ENCODE data around the gene PTPRD. TPM values are rescaled to one million over a fixed set of nuclear protein-coding genes. Genes with fewer than 3 reads are reported as not detected.

Gene PTPRD
- total and polyA plus RNA-seq, 2 donors (not counting 1 experiment from before 2014, with no cell fraction given), result 0.35 to 4.8 TPM

GRCh38 chr9:8371686-8372085 lies 2241.1 kb downstream of the PTPRD start:
- H3K4me3 ChIP-seq (replicated peaks in 1 of 4; ENCODE audit: control extremely low read depth in 1 of 4, insufficient read depth in 1 of 4, low read depth in 3 of 4, low read length in 4 of 4), result no peak overlapping the region
- no peaks in the 10 kb centered on the region for H3K4me1 ChIP-seq (ENCODE audit: control insufficient read depth, extremely low read depth, insufficient read depth, low read length)
- no peaks in the 10 kb centered on the region for H3K9me3 ChIP-seq (ENCODE audit: control insufficient read depth, insufficient read depth, low read depth, low read length)
- no peak overlapping the region for H3K27ac ChIP-seq (ENCODE audit: insufficient read depth, low read length)
- H3K9ac ChIP-seq (ENCODE audit: insufficient read depth, low read length), result no peak overlapping the region
- no peaks in the 10 kb centered on the region for H4K20me1 ChIP-seq (ENCODE audit: control insufficient read depth, extremely low read depth, insufficient read depth, low read length)
- H2AFZ ChIP-seq (ENCODE audit: low read length), result no peak overlapping the region
- no peaks in the 10 kb centered on the region for H3K27me3 ChIP-seq (ENCODE audit: control insufficient read depth, insufficient read depth, low read length)
- H3K36me3 ChIP-seq (ENCODE audit: control insufficient read depth, insufficient read depth, low read length), result no peaks in the 10 kb centered on the region
- DNase-seq (ENCODE audit: low read depth in 2 of 2), result no peak
- H3K79me2 ChIP-seq (ENCODE audit: control insufficient read depth, insufficient read depth, low read length), result no peaks in the 10 kb centered on the region
- no peak overlapping the region for H3K4me2 ChIP-seq (ENCODE audit: extremely low read depth, insufficient read depth, low read length)
- TF ChIP-seq EZH2 (IDR thresholded peaks at IDR 0.05; ENCODE audit: low read length, missing control alignments), result no peak
- TF ChIP-seq CTCF (conservative IDR thresholded peaks at IDR 0.05 in 1 of 2, IDR thresholded peaks at IDR 0.05 in 1 of 2; ENCODE audit: low read depth in 1 of 2, low read length in 2 of 2), result no peak

- no peaks in the 10 kb centered on the region for H4K20me1 ChIP-seq (ENCODE audit: control insufficient read depth, extremely low read depth, insufficient read depth, low read length)
- H3K9ac ChIP-seq (ENCODE audit: insufficient read depth, low read length), result no peak overlapping the region
- H3K36me3 ChIP-seq (ENCODE audit: control insufficient read depth, insufficient read depth, low read length), result no peaks in the 10 kb centered on the region
- no peaks in the 10 kb centered on the region for H3K27me3 ChIP-seq (ENCODE audit: control insufficient read depth, insufficient read depth, low read length)
- peak; percentile 38 to 85 for DNase-seq (ENCODE audit: low read depth in 2 of 2)
- H3K4me3 ChIP-seq (replicated peaks in 1 of 4; ENCODE audit: control extremely low read depth in 1 of 4, insufficient read depth in 1 of 4, low read depth in 3 of 4, low read length in 4 of 4), result no peak overlapping the region
- no peak overlapping the region for H3K4me2 ChIP-seq (ENCODE audit: extremely low read depth, insufficient read depth, low read length)
- no peaks in the 10 kb centered on the region for H3K79me2 ChIP-seq (ENCODE audit: control insufficient read depth, insufficient read depth, low read length)
- no peak for TF ChIP-seq CTCF (conservative IDR thresholded peaks at IDR 0.05 in 1 of 2, IDR thresholded peaks at IDR 0.05 in 1 of 2; ENCODE audit: low read depth in 1 of 2, low read length in 2 of 2)
- no peak for TF ChIP-seq EZH2 (IDR thresholded peaks at IDR 0.05; ENCODE audit: low read length, missing control alignments)
- H3K9me3 ChIP-seq (ENCODE audit: control insufficient read depth, insufficient read depth, low read depth, low read length), result no peaks in the 10 kb centered on the region
- peaks cover 4% of the 10 kb centered on the region for H3K4me1 ChIP-seq (ENCODE audit: control insufficient read depth, extremely low read depth, insufficient read depth, low read length)
- H2AFZ ChIP-seq (ENCODE audit: low read length), result no peak overlapping the region
- H3K27ac ChIP-seq (ENCODE audit: insufficient read depth, low read length), result no peak overlapping the region
These were observed 2246.5 kb downstream of the PTPRD start for GRCh38 chr9:8366161-8366926.

GRCh38 chr9:8365466-8366160 lies 2247.2 kb downstream of the PTPRD start:
- TF ChIP-seq EZH2 (IDR thresholded peaks at IDR 0.05; ENCODE audit: low read length, missing control alignments), result no peak
- TF ChIP-seq CTCF (conservative IDR thresholded peaks at IDR 0.05 in 1 of 2, IDR thresholded peaks at IDR 0.05 in 1 of 2; ENCODE audit: low read depth in 1 of 2, low read length in 2 of 2), result no peak
- no peaks in the 10 kb centered on the region for H4K20me1 ChIP-seq (ENCODE audit: control insufficient read depth, extremely low read depth, insufficient read depth, low read length)
- no peak overlapping the region for H3K9ac ChIP-seq (ENCODE audit: insufficient read depth, low read length)
- no peaks in the 10 kb centered on the region for H3K36me3 ChIP-seq (ENCODE audit: control insufficient read depth, insufficient read depth, low read length)
- no peak overlapping the region for H3K4me3 ChIP-seq (replicated peaks in 1 of 4; ENCODE audit: control extremely low read depth in 1 of 4, insufficient read depth in 1 of 4, low read depth in 3 of 4, low read length in 4 of 4)
- H2AFZ ChIP-seq (ENCODE audit: low read length), result no peak overlapping the region
- H3K79me2 ChIP-seq (ENCODE audit: control insufficient read depth, insufficient read depth, low read length), result no peaks in the 10 kb centered on the region
- no peaks in the 10 kb centered on the region for H3K27me3 ChIP-seq (ENCODE audit: control insufficient read depth, insufficient read depth, low read length)
- H3K9me3 ChIP-seq (ENCODE audit: control insufficient read depth, insufficient read depth, low read depth, low read length), result no peaks in the 10 kb centered on the region
- peak in 1 of 2 donors; percentile 44 for DNase-seq (ENCODE audit: low read depth in 2 of 2)
- no peak overlapping the region for H3K4me2 ChIP-seq (ENCODE audit: extremely low read depth, insufficient read depth, low read length)
- H3K27ac ChIP-seq (ENCODE audit: insufficient read depth, low read length), result no peak overlapping the region
- peaks cover 4% of the 10 kb centered on the region for H3K4me1 ChIP-seq (ENCODE audit: control insufficient read depth, extremely low read depth, insufficient read depth, low read length)

Data from fibroblast of lung (primary cell).